Body of pancreas (tissue), 4 donors: Measurements from ENCODE around the gene STAT1. TPM values are rescaled to one million over a fixed set of nuclear protein-coding genes. Genes with fewer than 3 reads are reported as not detected.

Experiments
- ATAC-seq: fragments of 150-250 bp; one replicate; pipeline ENCODE4 v1.9.1; 2016
- DNase-seq, 4 donors: peaks; one replicate each; pipeline ENCODE4 v3.0.0-alpha.2; 2019
- H3K27ac ChIP-seq, 4 donors: fragments of 200-600 bp; sonication (generic); 1 replicate in 3 of 4; 2 replicates in 1 of 4; pipeline versions ENCODE4 v1.5.1 to v1.6.1; 2016 to 2019; ENCODE audit warnings: mild to moderate bottlenecking in 1 of 4, mixed read lengths in 1 of 4, moderate library complexity in 1 of 4
- H3K27me3 ChIP-seq, 2 donors: fragments of 200-600 bp; sonication (generic); one replicate each; pipeline ENCODE4 v1.6.0; 2016; ENCODE audit warnings: mild to moderate bottlenecking in 1 of 2
- H3K36me3 ChIP-seq, 2 donors: fragments of 200-600 bp; sonication (generic); replicated peaks in 1 of 2; 2 replicates each; pipeline ENCODE4 v1.5.1; 2016; ENCODE audit warnings: low read depth in 2 of 2; ENCODE audit not compliant: insufficient read depth in 1 of 2
- H3K4me1 ChIP-seq: fragments of 200-600 bp; sonication (generic); one replicate; pipeline ENCODE4 v1.6.0; 2016
- H3K4me3 ChIP-seq, 2 donors: fragments of 200-600 bp; sonication (generic); 1 replicate in 1 of 2; 2 replicates in 1 of 2; pipeline ENCODE4 v1.5.1; 2016 to 2019
- H3K9me3 ChIP-seq, 3 donors: fragments of 200-600 bp; sonication (generic); 1 replicate in 2 of 3; 2 replicates in 1 of 3; pipeline ENCODE4 v1.5.1; 2016
- POLR2A ChIP-seq, 3 donors: fragments of 450-650 bp; IDR thresholded peaks; one replicate each; pipeline ENCODE4 v1.6.1; 2016; ENCODE audit warnings: antibody characterized with exemption in 3 of 3, mild to moderate bottlenecking in 2 of 3
- WGBS, 2 donors: methylation state at CpG; one replicate each; pipeline ENCODE4 v1.1.5; 2017; 5-methylcytosine and 5-hydroxymethylcytosine counted together
- intact Hi-C: fragments of 100-400 bp; cut with DNase I; formaldehyde crosslinking; loops from one replicate; pipeline ENCODE4 v1.15.1; 2023
- total RNA-seq, 2 donors: library from RNA; depleted of rRNA; stranded (reverse); fragments of >200 nt; gene quantifications; one replicate each; pipeline ENCODE4 v1.1.0, GENCODE V29; 2016
- TF ChIP-seq, protein P1 (sequence below), 7 experiments: fragments of 450-650 bp in 4 of 7; fragments of 200-600 bp in 3 of 7; sonication (generic) in 3 of 7; IDR thresholded peaks; one replicate each; pipeline ENCODE4 v1.5.1; 2016 to 2019; ENCODE audit warnings: antibody characterized with exemption in 7 of 7

Gene STAT1
- total RNA-seq, 2 donors from 2014 or later, result 30.1 to 56.4 TPM

DNA sequence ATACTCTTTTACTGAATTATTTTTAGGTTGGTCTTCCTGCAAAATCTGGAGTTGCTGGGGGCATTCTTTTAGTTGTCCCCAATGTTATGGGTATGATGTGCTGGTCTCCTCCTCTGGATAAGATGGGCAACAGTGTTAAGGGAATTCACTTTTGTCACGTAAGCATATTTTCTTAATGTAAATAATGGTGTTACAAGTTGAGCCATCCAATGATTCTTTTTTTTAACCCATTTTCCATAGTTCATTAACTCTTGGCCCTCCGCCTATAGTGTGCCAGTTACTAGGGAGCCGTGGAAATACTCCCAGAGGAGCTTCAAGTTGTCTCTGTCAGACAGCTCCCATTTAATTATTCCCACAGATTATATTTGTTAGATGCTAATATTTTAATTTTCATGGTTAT, 83.6 kb downstream of the STAT1 start:
- no peak overlapping the region for H3K27ac ChIP-seq
- H3K4me1 ChIP-seq, result peaks cover 16% of the 10 kb centered on the region
- intact Hi-C loops, result no loop called here
- H3K4me3 ChIP-seq, result no peak overlapping the region
- ATAC-seq (no peak), DNase-seq (no peak)
- peaks cover 0 to 8% of the 10 kb centered on the region in 2 donors for H3K36me3 ChIP-seq
- no peaks in the 10 kb centered on the region for H3K9me3 ChIP-seq
- no peaks in the 10 kb centered on the region for H3K27me3 ChIP-seq
- 90 to 94% methylated on average over 3 of the region's 3 CpGs for WGBS, 2 donors
- TF ChIP-seq, protein P1, sequence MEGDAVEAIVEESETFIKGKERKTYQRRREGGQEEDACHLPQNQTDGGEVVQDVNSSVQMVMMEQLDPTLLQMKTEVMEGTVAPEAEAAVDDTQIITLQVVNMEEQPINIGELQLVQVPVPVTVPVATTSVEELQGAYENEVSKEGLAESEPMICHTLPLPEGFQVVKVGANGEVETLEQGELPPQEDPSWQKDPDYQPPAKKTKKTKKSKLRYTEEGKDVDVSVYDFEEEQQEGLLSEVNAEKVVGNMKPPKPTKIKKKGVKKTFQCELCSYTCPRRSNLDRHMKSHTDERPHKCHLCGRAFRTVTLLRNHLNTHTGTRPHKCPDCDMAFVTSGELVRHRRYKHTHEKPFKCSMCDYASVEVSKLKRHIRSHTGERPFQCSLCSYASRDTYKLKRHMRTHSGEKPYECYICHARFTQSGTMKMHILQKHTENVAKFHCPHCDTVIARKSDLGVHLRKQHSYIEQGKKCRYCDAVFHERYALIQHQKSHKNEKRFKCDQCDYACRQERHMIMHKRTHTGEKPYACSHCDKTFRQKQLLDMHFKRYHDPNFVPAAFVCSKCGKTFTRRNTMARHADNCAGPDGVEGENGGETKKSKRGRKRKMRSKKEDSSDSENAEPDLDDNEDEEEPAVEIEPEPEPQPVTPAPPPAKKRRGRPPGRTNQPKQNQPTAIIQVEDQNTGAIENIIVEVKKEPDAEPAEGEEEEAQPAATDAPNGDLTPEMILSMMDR (IDR thresholded peaks at IDR 0.05), result no peak

DNA sequence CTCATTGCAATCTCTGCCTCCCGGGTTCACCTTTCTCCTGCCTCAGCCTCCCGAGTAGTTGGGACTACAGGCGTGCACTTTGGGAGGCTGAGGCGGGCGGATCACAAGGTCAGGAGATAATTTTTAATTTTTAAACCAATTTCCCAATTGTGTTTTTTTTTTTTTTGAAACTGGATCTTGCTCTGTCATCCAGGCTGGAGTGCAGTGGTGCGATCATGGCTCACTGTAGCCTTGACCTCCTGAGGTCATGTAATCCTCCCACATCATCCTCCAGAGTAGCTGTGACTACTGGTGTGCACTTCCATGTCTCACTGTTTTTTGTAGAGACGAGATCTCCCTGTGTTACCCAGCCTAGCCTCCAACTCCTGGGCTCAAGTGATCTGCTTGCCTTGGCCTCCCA, 84.1 kb downstream of the STAT1 start:
- no peak overlapping the region for H3K4me3 ChIP-seq
- no peak for TF ChIP-seq POLR2A (IDR thresholded peaks at IDR 0.05)
- TF ChIP-seq, protein P1 (IDR thresholded peaks at IDR 0.05), result no peak
- H3K27ac ChIP-seq, result no peak overlapping the region
- H3K9me3 ChIP-seq, result no peaks in the 10 kb centered on the region
- H3K4me1 ChIP-seq, result peaks cover 16% of the 10 kb centered on the region
- no peaks in the 10 kb centered on the region for H3K27me3 ChIP-seq
- DNase-seq, result no peak
- 96% methylated on average over 7 of the region's 7 CpGs for WGBS, 2 donors
- H3K36me3 ChIP-seq, result peaks cover 0 to 11% of the 10 kb centered on the region in 2 donors
- intact Hi-C loops, result no loop called here
- ATAC-seq, result no peak

DNA sequence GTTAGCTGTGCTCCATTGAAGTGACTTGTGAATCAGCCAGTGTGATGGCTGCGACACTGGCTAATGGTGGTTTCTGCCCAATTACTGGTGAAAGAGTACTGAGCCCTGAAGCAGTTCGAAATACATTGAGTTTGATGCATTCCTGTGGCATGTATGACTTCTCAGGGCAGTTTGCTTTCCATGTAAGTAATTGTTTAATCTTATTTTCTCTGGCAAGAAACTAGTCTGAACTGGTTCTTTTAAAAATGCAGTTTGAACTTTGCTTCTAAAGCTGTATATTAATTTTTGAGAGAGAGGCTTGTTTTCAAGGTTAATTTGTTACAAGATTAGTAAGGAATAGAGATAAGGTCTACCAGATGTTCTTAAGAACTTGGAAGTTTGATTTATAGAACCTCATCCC, 86.7 kb downstream of the STAT1 start:
- H3K27me3 ChIP-seq, result no peaks in the 10 kb centered on the region
- 25 to 31% methylated on average over 2 of the region's 2 CpGs for WGBS, 2 donors
- no peak overlapping the region for H3K4me3 ChIP-seq
- ATAC-seq (peak; percentile 56), DNase-seq (peak in 1 of 4 donors; percentile 28)
- TF ChIP-seq POLR2A (IDR thresholded peaks at IDR 0.05), result no peak
- TF ChIP-seq, protein P1 (IDR thresholded peaks at IDR 0.05), result no peak
- peaks cover 13% of the 10 kb centered on the region for H3K4me1 ChIP-seq
- H3K27ac ChIP-seq, result peak overlapping the region in 3 of 4 donors; percentile 6 to 78 (median 26)
- intact Hi-C loops, result no loop called here
- H3K9me3 ChIP-seq, result no peaks in the 10 kb centered on the region
- H3K36me3 ChIP-seq, result peaks cover 0 to 14% of the 10 kb centered on the region in 2 donors

DNA sequence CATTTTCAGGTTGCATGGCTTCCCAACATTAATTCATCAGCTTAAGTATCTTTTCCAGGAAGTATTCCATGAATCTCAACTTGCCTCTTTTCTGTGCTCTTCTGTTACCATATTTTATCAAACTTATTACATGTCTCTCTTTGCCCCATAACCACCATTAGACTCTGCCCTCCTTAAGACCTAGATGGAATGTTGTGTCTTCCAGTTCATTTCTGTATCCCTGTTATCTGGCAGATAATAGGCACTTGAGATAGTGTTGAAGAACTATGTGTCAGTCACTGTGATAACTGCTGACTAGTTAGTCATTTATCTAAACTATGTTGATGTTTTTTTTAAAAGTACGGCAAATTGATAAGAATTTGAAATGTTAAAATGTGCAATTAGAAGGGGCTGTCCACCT, 91.6 kb downstream of the STAT1 start:
- no peak for ATAC-seq
- Histone ChIP-seq H3K9me3 (no peaks in the 10 kb centered on the region), H3K4me1 (peaks cover 8% of the 10 kb centered on the region), H3K27me3 (no peaks in the 10 kb centered on the region), H3K27ac (peak overlapping the region in 1 of 4 donors; percentile 12), H3K4me3 (no peak overlapping the region), H3K36me3 (peaks cover 4 to 13% of the 10 kb centered on the region in 2 donors)
- WGBS, 2 donors, result 20 to 25% methylated on average over 1 of the region's 1 CpG
- intact Hi-C loops, result no loop called here
- TF ChIP-seq, protein P1 (IDR thresholded peaks at IDR 0.05), result no peak
- no peak for TF ChIP-seq POLR2A (IDR thresholded peaks at IDR 0.05)
- DNase-seq, result no peak

DNA sequence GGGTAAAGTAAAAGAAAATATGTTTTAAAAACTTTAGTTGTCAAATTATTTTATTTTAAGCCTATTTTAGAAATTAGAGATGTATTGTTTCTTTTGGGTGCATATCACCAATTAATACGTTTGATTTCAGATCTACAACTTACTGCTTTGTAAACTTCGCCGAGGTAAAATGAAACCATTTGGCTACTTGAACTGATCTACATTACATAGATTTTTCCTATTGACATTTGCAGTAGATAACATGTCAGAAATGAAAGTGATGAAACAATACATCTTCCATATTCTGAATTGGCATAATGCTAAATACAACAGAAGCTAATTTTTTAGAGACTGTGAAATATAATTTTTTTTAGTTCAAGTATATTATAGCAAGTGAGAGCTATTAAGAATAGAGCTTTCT, 93.9 kb downstream of the STAT1 start:
- peak overlapping the region in 1 of 4 donors; percentile 18 for H3K27ac ChIP-seq
- DNase-seq (no peak), ATAC-seq (no peak)
- no peaks in the 10 kb centered on the region for H3K27me3 ChIP-seq
- H3K36me3 ChIP-seq, result peaks cover 4 to 10% of the 10 kb centered on the region in 2 donors
- 37 to 47% methylated on average over 3 of the region's 3 CpGs for WGBS, 2 donors
- H3K4me1 ChIP-seq, result peaks cover 6% of the 10 kb centered on the region
- intact Hi-C loops, result no loop called here
- H3K4me3 ChIP-seq, result no peak overlapping the region
- no peak for TF ChIP-seq POLR2A (IDR thresholded peaks at IDR 0.05)
- TF ChIP-seq, protein P1 (IDR thresholded peaks at IDR 0.05), result no peak
- H3K9me3 ChIP-seq, result no peaks in the 10 kb centered on the region
